ENCODE results near the gene CCT2.

DNA sequence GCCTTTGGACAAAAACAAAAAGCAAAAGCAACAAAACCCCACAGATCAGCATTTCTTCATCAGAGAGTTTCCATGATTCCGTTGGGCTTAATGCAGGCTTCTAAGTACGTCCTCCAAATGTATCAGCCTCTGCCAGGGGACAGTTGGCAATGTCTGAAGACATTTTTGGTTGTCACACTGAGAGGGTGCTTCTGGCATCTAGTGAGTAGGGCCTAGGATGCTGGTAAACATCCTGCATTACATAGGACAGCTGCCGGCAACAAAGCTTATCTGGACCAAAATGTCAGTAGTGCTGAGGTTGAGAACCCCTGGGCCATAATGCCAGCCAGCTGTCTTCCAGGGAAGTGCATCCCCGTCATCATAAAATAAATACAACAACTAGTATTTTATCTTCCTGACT, 34.8 kb downstream of the CCT2 start:
- TF ChIP-seq CTCF (conservative IDR thresholded peaks at IDR 0.05 in 1 of 2, IDR thresholded peaks at IDR 0.05 in 1 of 2; ENCODE audit: extremely low read depth in 1 of 2, insufficient read depth in 1 of 2, low read depth in 1 of 2, low read length in 2 of 2) (no peak), EZH2 (IDR thresholded peaks at IDR 0.05; ENCODE audit: borderline replicate concordance, low read length) (no peak)

Measured in mammary epithelial cell (primary cell).